Occipital lobe (tissue), 2 donors: ENCODE results near the gene LRRC8B. TPM values are rescaled to one million over a fixed set of nuclear protein-coding genes. Genes with fewer than 3 reads are reported as not detected.
"Not testable (repeated sequence)": the region's sequence is repeated elsewhere in the genome, so short reads cannot be mapped to it uniquely, and the experiment has no call there.

ENCODE experiments used
- DNase-seq: peaks from one replicate; lab custom pipeline; 2025; lab: John Stamatoyannopoulos, UW
- total RNA-seq: library from RNA; depleted of rRNA; stranded (reverse); fragments of >200 nt; gene quantifications from one replicate; pipeline ENCODE4 v1.2.3, GENCODE V29; 2014

LRRC8B gene
- 32.8 TPM for total RNA-seq

- DNase-seq, result peak; percentile 89
Measured at GRCh38 chr1:89524369-89525168, at the start of gene LRRC8B. TSS of gene LRRC8B (plus strand) at chr1:89524829. CDS start at chr1:89582651, 57,822 bp downstream.

- DNase-seq, result no peak
Measured at GRCh38 chr1:89475269-89475668, 49.4 kb upstream of the LRRC8B start.

- no peak for DNase-seq
Measured at GRCh38 chr1:89476072-89476471, 48.6 kb upstream of the LRRC8B start.

GRCh38 chr1:89483010-89483756 is 41.4 kb upstream of the LRRC8B start:
- peak; percentile 58 for DNase-seq

- no peak for DNase-seq
Measured at GRCh38 chr1:89483757-89484077, 40.9 kb upstream of the LRRC8B start.

GRCh38 chr1:89484092-89485038 is 40.3 kb upstream of the LRRC8B start:
- no peak for DNase-seq

GRCh38 chr1:89487972-89488371 is 36.7 kb upstream of the LRRC8B start:
- DNase-seq, result no peak

GRCh38 chr1:89489047-89489729 is 35.4 kb upstream of the LRRC8B start:
- DNase-seq, result peak; percentile 1

- no peak for DNase-seq
Measured at GRCh38 chr1:89490389-89490788, 34.2 kb upstream of the LRRC8B start.

- no peak for DNase-seq
Measured at GRCh38 chr1:89499320-89499719, 25.3 kb upstream of the LRRC8B start.

- DNase-seq, result no peak
Measured at GRCh38 chr1:89502042-89502441, 22.6 kb upstream of the LRRC8B start.

- no peak for DNase-seq
Measured at GRCh38 chr1:89502895-89503294, 21.7 kb upstream of the LRRC8B start.

GRCh38 chr1:89503690-89504089 is 20.9 kb upstream of the LRRC8B start:
- DNase-seq, result no peak

GRCh38 chr1:89510061-89510460 is 14.6 kb upstream of the LRRC8B start:
- DNase-seq, result not testable (repeated sequence)

- DNase-seq, result no peak
Measured at GRCh38 chr1:89512996-89513720, 11.5 kb upstream of the LRRC8B start.

- DNase-seq, result no peak
Measured at GRCh38 chr1:89516055-89516454, 8.6 kb upstream of the LRRC8B start.

GRCh38 chr1:89518221-89518631 is 6.4 kb upstream of the LRRC8B start:
- no peak for DNase-seq

GRCh38 chr1:89519779-89520358 is 4.8 kb upstream of the LRRC8B start:
- no peak for DNase-seq

- DNase-seq, result not testable (repeated sequence)
Measured at GRCh38 chr1:89521977-89522376, 2.7 kb upstream of the LRRC8B start.
